ENCODE measurements around the gene BAX. TPM values are rescaled to one million over a fixed set of nuclear protein-coding genes. Genes with fewer than 3 reads are reported as not detected.

The BAX gene
- total RNA-seq, 1 donor from 2014 or later = 127 TPM

DNA sequence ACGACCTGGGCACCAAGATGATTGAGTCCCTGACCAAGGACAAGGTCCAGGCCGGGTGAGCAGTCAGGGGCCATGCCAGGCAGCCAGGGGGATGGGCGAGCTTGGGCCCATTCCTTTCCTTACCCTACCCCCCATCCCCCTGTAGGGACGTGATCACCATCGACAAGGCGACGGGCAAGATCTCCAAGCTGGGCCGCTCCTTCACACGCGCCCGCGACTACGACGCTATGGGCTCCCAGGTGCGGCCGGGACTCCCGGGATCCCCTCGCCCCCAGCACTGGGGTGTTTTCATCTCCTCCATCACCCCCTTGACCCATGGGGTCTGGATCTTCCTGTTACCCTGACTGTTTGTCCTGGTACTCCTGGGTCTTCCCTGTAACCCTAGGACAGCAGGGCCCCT, 55.2 kb downstream of the BAX start:
- no peaks in the 10 kb centered on the region for H3K27me3 ChIP-seq
- DNase-seq (no peak), ATAC-seq (no peak)
- H3K27ac ChIP-seq = no peak overlapping the region
- H3K4me3 ChIP-seq = no peak overlapping the region
- TF ChIP-seq, protein P1, sequence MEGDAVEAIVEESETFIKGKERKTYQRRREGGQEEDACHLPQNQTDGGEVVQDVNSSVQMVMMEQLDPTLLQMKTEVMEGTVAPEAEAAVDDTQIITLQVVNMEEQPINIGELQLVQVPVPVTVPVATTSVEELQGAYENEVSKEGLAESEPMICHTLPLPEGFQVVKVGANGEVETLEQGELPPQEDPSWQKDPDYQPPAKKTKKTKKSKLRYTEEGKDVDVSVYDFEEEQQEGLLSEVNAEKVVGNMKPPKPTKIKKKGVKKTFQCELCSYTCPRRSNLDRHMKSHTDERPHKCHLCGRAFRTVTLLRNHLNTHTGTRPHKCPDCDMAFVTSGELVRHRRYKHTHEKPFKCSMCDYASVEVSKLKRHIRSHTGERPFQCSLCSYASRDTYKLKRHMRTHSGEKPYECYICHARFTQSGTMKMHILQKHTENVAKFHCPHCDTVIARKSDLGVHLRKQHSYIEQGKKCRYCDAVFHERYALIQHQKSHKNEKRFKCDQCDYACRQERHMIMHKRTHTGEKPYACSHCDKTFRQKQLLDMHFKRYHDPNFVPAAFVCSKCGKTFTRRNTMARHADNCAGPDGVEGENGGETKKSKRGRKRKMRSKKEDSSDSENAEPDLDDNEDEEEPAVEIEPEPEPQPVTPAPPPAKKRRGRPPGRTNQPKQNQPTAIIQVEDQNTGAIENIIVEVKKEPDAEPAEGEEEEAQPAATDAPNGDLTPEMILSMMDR (IDR thresholded peaks at IDR 0.05) = no peak
- H3K36me3 ChIP-seq = peaks cover 59% of the 10 kb centered on the region
- no peaks in the 10 kb centered on the region for H3K9me3 ChIP-seq
- no peaks in the 10 kb centered on the region for H3K4me1 ChIP-seq
- intact Hi-C loops (cut with DNase I) = no loop called here

DNA sequence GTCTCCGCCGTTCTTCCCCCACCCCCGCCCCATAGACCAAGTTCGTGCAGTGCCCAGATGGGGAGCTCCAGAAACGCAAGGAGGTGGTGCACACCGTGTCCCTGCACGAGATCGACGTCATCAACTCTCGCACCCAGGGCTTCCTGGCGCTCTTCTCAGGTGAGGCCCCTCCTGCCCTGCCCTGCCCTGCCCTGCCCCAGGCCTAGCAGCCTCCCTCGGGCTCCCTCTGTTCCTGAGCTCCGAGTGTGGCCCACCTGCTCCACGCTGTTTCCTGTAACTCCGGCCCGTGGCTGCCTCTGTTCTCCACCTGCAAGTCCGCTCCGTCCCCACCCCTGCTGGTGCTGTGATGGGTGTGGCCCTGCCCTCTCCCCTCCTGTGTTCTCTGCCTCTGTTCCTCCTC, 55.8 kb downstream of the BAX start:
- intact Hi-C loops (cut with DNase I) = no loop called here
- H3K27me3 ChIP-seq = no peaks in the 10 kb centered on the region
- no peaks in the 10 kb centered on the region for H3K9me3 ChIP-seq
- ATAC-seq = no peak
- H3K4me1 ChIP-seq = no peaks in the 10 kb centered on the region
- H3K4me3 ChIP-seq = no peak overlapping the region
- no peak for DNase-seq
- peaks cover 59% of the 10 kb centered on the region for H3K36me3 ChIP-seq
- no peak overlapping the region for H3K27ac ChIP-seq
- TF ChIP-seq, protein P1 (IDR thresholded peaks at IDR 0.05) = no peak

DNA sequence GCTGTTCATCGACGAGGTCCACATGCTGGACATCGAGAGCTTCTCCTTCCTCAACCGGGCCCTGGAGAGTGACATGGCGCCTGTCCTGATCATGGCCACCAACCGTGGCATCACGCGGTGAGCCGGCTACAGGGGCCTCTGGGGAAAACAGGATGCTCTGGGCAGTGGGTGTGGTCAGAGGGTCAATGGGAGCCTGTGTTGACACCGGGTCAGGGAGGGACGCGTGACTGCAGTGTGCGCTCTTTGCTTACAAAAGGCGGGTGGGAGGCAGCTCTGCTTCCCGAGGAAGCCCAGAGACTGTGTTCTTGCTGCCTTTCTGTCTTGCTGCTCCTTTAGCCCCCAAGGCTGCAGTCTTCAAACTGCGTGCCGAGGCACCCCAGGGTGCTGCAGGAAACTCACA, 56.5 kb downstream of the BAX start:
- Histone ChIP-seq H3K36me3 (peaks cover 54% of the 10 kb centered on the region), H3K27ac (no peak overlapping the region), H3K4me1 (no peaks in the 10 kb centered on the region), H3K4me3 (no peak overlapping the region), H3K27me3 (no peaks in the 10 kb centered on the region), H3K9me3 (no peaks in the 10 kb centered on the region)
- TF ChIP-seq, protein P1 (IDR thresholded peaks at IDR 0.05) = no peak
- intact Hi-C loops (cut with DNase I) = no loop called here
- DNase-seq = no peak
- no peak for ATAC-seq

Small RNA genes within 50 kb of the gene (microRNA-seq; reads per million reads assigned to microRNA genes)
- gene MIR6798 (ENCODE audit: borderline microRNAs expressed) = not detected

Other genes starting within 250 kb of the BAX start
- gene MAMSTR, start 235.2 kb upstream of the BAX start, total RNA-seq = 1.2 TPM
- gene RASIP1, start 214.3 kb upstream of the BAX start, total RNA-seq = 54.5 TPM
- gene IZUMO1, start 208.0 kb upstream of the BAX start, total RNA-seq = 3.8 TPM
- 19.9 TPM for gene FUT1, start 202.2 kb upstream of the BAX start, total RNA-seq
- not detected for gene FGF21, start 199.4 kb upstream of the BAX start, total RNA-seq
- gene BCAT2, start 143.8 kb upstream of the BAX start, total RNA-seq = 59.0 TPM
- 23.5 TPM for gene HSD17B14, start 118.4 kb upstream of the BAX start, total RNA-seq
- gene PLEKHA4, start 86.3 kb upstream of the BAX start, total RNA-seq = 16.0 TPM
- 80.9 TPM for gene PPP1R15A, start 82.5 kb upstream of the BAX start, total RNA-seq
- gene TULP2, start 56.1 kb upstream of the BAX start, total RNA-seq = not detected
- 287 TPM for gene NUCB1, start 54.6 kb upstream of the BAX start, total RNA-seq
- gene DHDH, start 21.2 kb upstream of the BAX start, total RNA-seq = 3.0 TPM
- gene FTL, start 10.4 kb downstream of the BAX start, total RNA-seq = 7,346 TPM
- gene GYS1, start 38.4 kb downstream of the BAX start, total RNA-seq = 35.1 TPM
- gene RUVBL2, start 39.0 kb downstream of the BAX start, total RNA-seq = 37.6 TPM
- gene LHB, start 62.2 kb downstream of the BAX start, total RNA-seq = not detected
- gene CGB3, start 69.5 kb downstream of the BAX start, total RNA-seq = not detected
- not detected for gene CGB2, start 77.0 kb downstream of the BAX start, total RNA-seq
- not detected for gene CGB1, start 82.0 kb downstream of the BAX start, total RNA-seq
- not detected for gene CGB5, start 89.0 kb downstream of the BAX start, total RNA-seq
- not detected for gene CGB8, start 94.2 kb downstream of the BAX start, total RNA-seq
- gene CGB7, start 102.9 kb downstream of the BAX start, total RNA-seq = 0.43 TPM
- 2.7 TPM for gene NTF4, start 109.9 kb downstream of the BAX start, total RNA-seq
- not detected for gene KCNA7, start 117.8 kb downstream of the BAX start, total RNA-seq
- gene SNRNP70, start 130.6 kb downstream of the BAX start, total RNA-seq = 179 TPM
- gene LIN7B, start 159.5 kb downstream of the BAX start, total RNA-seq = 12.2 TPM
- 1.5 TPM for gene C19orf73, start 164.3 kb downstream of the BAX start, total RNA-seq
- gene PPFIA3, start 164.7 kb downstream of the BAX start, total RNA-seq = 10.7 TPM
- 2.2 TPM for gene HRC, start 200.5 kb downstream of the BAX start, total RNA-seq
- 44.3 TPM for gene TRPM4, start 202.9 kb downstream of the BAX start, total RNA-seq

Measured in upper lobe of right lung (tissue), 1 donor.